OCI-LY7 (cell line): ENCODE data around the gene SERGEF.

Source experiments
- EZH2phosphoT487 ChIP-seq: fragments of 200-600 bp; sonication (generic); IDR thresholded peaks from 2 replicates; pipeline ENCODE4 v1.6.1; 2018; ENCODE audit warnings: low read depth, borderline replicate concordance, mild to moderate bottlenecking, mixed run types, antibody characterized with exemption, low read length, moderate library complexity, mixed read lengths
- TF ChIP-seq, protein P1 (sequence below): fragments of 200-600 bp; sonication (generic); conservative IDR thresholded peaks from 2 replicates; pipeline ENCODE4 v1.5.1; 2014; ENCODE audit warnings: mild to moderate bottlenecking, antibody characterized with exemption, low read length, moderate library complexity, mixed read lengths

DNA sequence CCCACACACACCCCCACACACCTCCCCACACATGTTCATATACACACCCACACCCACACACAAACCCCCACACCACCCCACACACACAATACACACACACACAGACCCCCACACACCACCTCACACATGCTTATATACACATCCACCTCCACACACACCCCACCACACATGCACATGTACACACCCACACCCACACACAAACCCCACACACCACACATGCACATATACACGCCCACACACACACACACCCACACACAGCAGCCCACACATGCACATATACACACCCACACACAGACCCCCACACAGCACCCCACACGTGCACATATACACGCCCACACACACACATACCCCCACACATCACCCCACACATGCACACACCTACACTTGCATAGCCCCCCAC lies 249.1 kb downstream of the SERGEF start:
- TF ChIP-seq, protein P1, sequence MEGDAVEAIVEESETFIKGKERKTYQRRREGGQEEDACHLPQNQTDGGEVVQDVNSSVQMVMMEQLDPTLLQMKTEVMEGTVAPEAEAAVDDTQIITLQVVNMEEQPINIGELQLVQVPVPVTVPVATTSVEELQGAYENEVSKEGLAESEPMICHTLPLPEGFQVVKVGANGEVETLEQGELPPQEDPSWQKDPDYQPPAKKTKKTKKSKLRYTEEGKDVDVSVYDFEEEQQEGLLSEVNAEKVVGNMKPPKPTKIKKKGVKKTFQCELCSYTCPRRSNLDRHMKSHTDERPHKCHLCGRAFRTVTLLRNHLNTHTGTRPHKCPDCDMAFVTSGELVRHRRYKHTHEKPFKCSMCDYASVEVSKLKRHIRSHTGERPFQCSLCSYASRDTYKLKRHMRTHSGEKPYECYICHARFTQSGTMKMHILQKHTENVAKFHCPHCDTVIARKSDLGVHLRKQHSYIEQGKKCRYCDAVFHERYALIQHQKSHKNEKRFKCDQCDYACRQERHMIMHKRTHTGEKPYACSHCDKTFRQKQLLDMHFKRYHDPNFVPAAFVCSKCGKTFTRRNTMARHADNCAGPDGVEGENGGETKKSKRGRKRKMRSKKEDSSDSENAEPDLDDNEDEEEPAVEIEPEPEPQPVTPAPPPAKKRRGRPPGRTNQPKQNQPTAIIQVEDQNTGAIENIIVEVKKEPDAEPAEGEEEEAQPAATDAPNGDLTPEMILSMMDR = no peak
- no peak for TF ChIP-seq EZH2phosphoT487
